Activated T-cell treated with anti-CD3 and anti-CD28 coated beads, Interleukin-2, amount 50 U/mL, for 4 hours (primary cell): ENCODE measurements around the gene OPRL1. TPM values are rescaled to one million over a fixed set of nuclear protein-coding genes. Genes with fewer than 3 reads are reported as not detected.

Source experiments
- ATAC-seq, 2 donors: fragments of 200-7000 bp; cut with Tn5 transposase; one replicate each; pipeline ENCODE4 v1.10.0; 2021
- DNase-seq: peaks from one replicate; pipeline ENCODE4 v3.0.0-alpha.2; 2020
- H3K27me3 Mint-ChIP-seq: one replicate; pipeline ENCODE4 v1.8.0; 2021; ENCODE audit warnings: low read depth, mixed read lengths
- H3K36me3 Mint-ChIP-seq: one replicate; pipeline ENCODE4 v1.8.0; 2022; ENCODE audit warnings: mixed read lengths; ENCODE audit not compliant: insufficient read depth
- H3K4me1 Mint-ChIP-seq: one replicate; pipeline ENCODE4 v1.8.0; 2021; ENCODE audit warnings: low read depth, mixed read lengths
- H3K4me3 Mint-ChIP-seq: one replicate; pipeline ENCODE4 v1.8.0; 2021; ENCODE audit warnings: mild to moderate bottlenecking, moderate library complexity, mixed read lengths
- H3K9me3 Mint-ChIP-seq: one replicate; pipeline ENCODE4 v1.8.0; 2021; ENCODE audit warnings: mixed read lengths
- total RNA-seq, 3 donors: library from RNA; stranded (reverse); gene quantifications; one replicate each; pipeline ENCODE4 v1.2.1, GENCODE V29; 2021

Gene OPRL1
- total RNA-seq, 3 donors from 2014 or later: 0.05 to 0.11 TPM; not detected in 1

- H3K36me3 Mint-ChIP-seq: no peaks in the 10 kb centered on the region
- H3K4me1 Mint-ChIP-seq: peaks cover 12% of the 10 kb centered on the region
- peak; percentile 55 to 67 for ATAC-seq
- no peak for DNase-seq
- peak within 1 kb of the TSS; percentile 54 for H3K4me3 Mint-ChIP-seq
- peaks cover 52% of the 10 kb centered on the region for H3K27me3 Mint-ChIP-seq
- no peaks in the 10 kb centered on the region for H3K9me3 Mint-ChIP-seq
Observed at GRCh38 chr20:64049060-64049877, 30.6 kb upstream of the OPRL1 start, which contains the start of gene SOX18. Gene SOX18 (minus strand): TSS chr20:64049639. CDS start chr20:64049516, 123 bp downstream.

- no peaks in the 10 kb centered on the region for H3K36me3 Mint-ChIP-seq
- no peaks in the 10 kb centered on the region for H3K9me3 Mint-ChIP-seq
- DNase-seq: no peak
- H3K27me3 Mint-ChIP-seq: peaks cover 55% of the 10 kb centered on the region
- no peak for ATAC-seq
- peaks cover 10% of the 10 kb centered on the region for H3K4me1 Mint-ChIP-seq
- H3K4me3 Mint-ChIP-seq: peak overlapping the region; percentile 24
Observed at GRCh38 chr20:64049878-64050260, 30.0 kb upstream of the OPRL1 start.

GRCh38 chr20:64050261-64051032 is 29.4 kb upstream of the OPRL1 start:
- no peaks in the 10 kb centered on the region for H3K36me3 Mint-ChIP-seq

GRCh38 chr20:64051033-64051452 is 28.8 kb upstream of the OPRL1 start:
- peaks cover 7% of the 10 kb centered on the region for H3K4me1 Mint-ChIP-seq
- no peak for DNase-seq
- H3K36me3 Mint-ChIP-seq: no peaks in the 10 kb centered on the region
- peaks cover 55% of the 10 kb centered on the region for H3K27me3 Mint-ChIP-seq
- H3K4me3 Mint-ChIP-seq: no peak overlapping the region
- no peaks in the 10 kb centered on the region for H3K9me3 Mint-ChIP-seq
- ATAC-seq: no peak

More at GRCh38 chr20:64050261-64051032, 29.4 kb upstream of the OPRL1 start:
- H3K4me3 Mint-ChIP-seq: no peak overlapping the region
- ATAC-seq (no peak), DNase-seq (no peak)
- no peaks in the 10 kb centered on the region for H3K9me3 Mint-ChIP-seq
- peaks cover 57% of the 10 kb centered on the region for H3K27me3 Mint-ChIP-seq
- H3K4me1 Mint-ChIP-seq: peaks cover 10% of the 10 kb centered on the region

- H3K4me3 Mint-ChIP-seq: no peak overlapping the region
- H3K36me3 Mint-ChIP-seq: no peaks in the 10 kb centered on the region
- peaks cover 3% of the 10 kb centered on the region for H3K4me1 Mint-ChIP-seq
- DNase-seq: no peak
- no peak for ATAC-seq
- H3K27me3 Mint-ChIP-seq: peaks cover 48% of the 10 kb centered on the region
- H3K9me3 Mint-ChIP-seq: no peaks in the 10 kb centered on the region
Observed at GRCh38 chr20:64051561-64052325, 28.1 kb upstream of the OPRL1 start.

GRCh38 chr20:64052326-64052722 is 27.6 kb upstream of the OPRL1 start:
- H3K36me3 Mint-ChIP-seq: no peaks in the 10 kb centered on the region
- H3K4me1 Mint-ChIP-seq: peaks cover 5% of the 10 kb centered on the region

GRCh38 chr20:64052987-64053840 is 26.7 kb upstream of the OPRL1 start:
- Mint-ChIP-seq H3K27me3 (peaks cover 39% of the 10 kb centered on the region), H3K9me3 (no peaks in the 10 kb centered on the region), H3K36me3 (no peaks in the 10 kb centered on the region), H3K4me3 (no peak overlapping the region), H3K4me1 (peaks cover 13% of the 10 kb centered on the region)
- DNase-seq (no peak), ATAC-seq (no peak)

More at GRCh38 chr20:64052326-64052722, 27.6 kb upstream of the OPRL1 start:
- no peak overlapping the region for H3K4me3 Mint-ChIP-seq
- no peak for ATAC-seq
- DNase-seq: no peak
- H3K27me3 Mint-ChIP-seq: peaks cover 42% of the 10 kb centered on the region
- no peaks in the 10 kb centered on the region for H3K9me3 Mint-ChIP-seq

- Mint-ChIP-seq H3K9me3 (no peaks in the 10 kb centered on the region), H3K4me3 (no peak overlapping the region), H3K36me3 (no peaks in the 10 kb centered on the region), H3K4me1 (peaks cover 15% of the 10 kb centered on the region), H3K27me3 (peaks cover 37% of the 10 kb centered on the region)
- DNase-seq: no peak
- no peak for ATAC-seq
Observed at GRCh38 chr20:64053841-64054661, 25.8 kb upstream of the OPRL1 start.

- no peaks in the 10 kb centered on the region for H3K36me3 Mint-ChIP-seq
- no peak for DNase-seq
- H3K9me3 Mint-ChIP-seq: no peaks in the 10 kb centered on the region
- H3K4me1 Mint-ChIP-seq: peaks cover 12% of the 10 kb centered on the region
- ATAC-seq: no peak
- H3K27me3 Mint-ChIP-seq: peaks cover 32% of the 10 kb centered on the region
- no peak overlapping the region for H3K4me3 Mint-ChIP-seq
Observed at GRCh38 chr20:64055396-64055892, 24.4 kb upstream of the OPRL1 start.

- peaks cover 12% of the 10 kb centered on the region for H3K4me1 Mint-ChIP-seq
- H3K36me3 Mint-ChIP-seq: no peaks in the 10 kb centered on the region
- no peak for DNase-seq
- no peak overlapping the region for H3K4me3 Mint-ChIP-seq
- ATAC-seq: no peak
- H3K9me3 Mint-ChIP-seq: no peaks in the 10 kb centered on the region
- peaks cover 26% of the 10 kb centered on the region for H3K27me3 Mint-ChIP-seq
Observed at GRCh38 chr20:64055893-64056638, 23.8 kb upstream of the OPRL1 start.

GRCh38 chr20:64056639-64056888 is 23.3 kb upstream of the OPRL1 start:
- DNase-seq (no peak), ATAC-seq (no peak)
- peaks cover 12% of the 10 kb centered on the region for H3K4me1 Mint-ChIP-seq
- no peaks in the 10 kb centered on the region for H3K9me3 Mint-ChIP-seq
- H3K4me3 Mint-ChIP-seq: no peak overlapping the region
- H3K36me3 Mint-ChIP-seq: no peaks in the 10 kb centered on the region
- peaks cover 22% of the 10 kb centered on the region for H3K27me3 Mint-ChIP-seq

GRCh38 chr20:64056889-64057627 is 22.8 kb upstream of the OPRL1 start:
- H3K9me3 Mint-ChIP-seq: no peaks in the 10 kb centered on the region
- H3K4me3 Mint-ChIP-seq: peak overlapping the region; percentile 60

More at GRCh38 chr20:64056889-64057627, 22.8 kb upstream of the OPRL1 start:
- H3K27me3 Mint-ChIP-seq: peaks cover 18% of the 10 kb centered on the region
- peaks cover 12% of the 10 kb centered on the region for H3K4me1 Mint-ChIP-seq
- no peaks in the 10 kb centered on the region for H3K36me3 Mint-ChIP-seq
- peak; percentile 44 to 49 for ATAC-seq
- no peak for DNase-seq
